GM18498 (cell line): ENCODE results near the gene REEP3.

Experiments
- ATAC-seq: cut with Tn5 transposase; IDR thresholded peaks from one replicate; pipeline ENCODE4 v1.9.1; 2021; ENCODE audit warnings: mild to moderate bottlenecking, moderate library complexity; ENCODE audit not compliant: unreplicated experiment

The REEP3 gene

DNA sequence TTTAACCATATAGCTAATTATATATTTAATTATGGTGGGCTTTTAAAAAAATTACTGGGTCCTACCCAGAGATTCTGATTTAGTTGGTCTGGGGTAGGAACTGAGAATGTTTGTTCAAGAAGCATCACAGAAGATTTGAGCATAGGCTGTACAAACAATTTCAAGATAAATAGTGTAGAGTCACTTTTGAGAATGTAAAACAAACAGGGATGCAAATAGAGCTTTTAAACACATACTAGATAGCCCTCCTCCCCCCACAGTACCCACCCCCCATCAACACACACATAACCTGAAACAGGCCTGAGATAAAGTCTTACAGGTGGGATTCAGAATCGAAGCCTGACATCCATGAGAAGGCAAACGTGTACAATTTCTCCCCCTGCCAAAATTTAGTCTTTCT is 15.6 kb upstream of the REEP3 start:
- no peak for ATAC-seq

GRCh38 chr10:63506554-63506953 is 14.6 kb upstream of the REEP3 start:
- no peak for ATAC-seq

GRCh38 chr10:63515002-63515763 is 6.0 kb upstream of the REEP3 start:
- no peak for ATAC-seq

DNA sequence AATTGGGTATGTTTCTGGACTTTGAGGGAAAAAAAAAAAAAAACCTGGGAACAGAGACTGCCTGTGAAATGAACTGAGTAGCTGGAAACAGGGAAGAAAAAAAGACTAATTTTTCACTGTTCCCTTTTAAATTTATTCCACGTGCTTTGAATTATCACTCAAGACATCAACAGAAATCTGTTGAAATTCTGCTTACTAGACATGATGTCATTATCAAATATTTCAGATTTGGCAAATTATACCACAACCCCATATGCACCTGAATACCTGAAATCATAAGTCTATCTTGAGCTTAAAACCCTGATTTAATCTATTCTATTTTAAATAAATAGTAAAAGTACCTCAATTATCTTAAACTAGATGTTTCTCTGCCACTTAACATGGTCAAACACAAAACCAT is 5.0 kb upstream of the REEP3 start:
- no peak for ATAC-seq

- ATAC-seq: no peak
These were observed 2.4 kb upstream of the REEP3 start for GRCh38 chr10:63518690-63519288.

DNA sequence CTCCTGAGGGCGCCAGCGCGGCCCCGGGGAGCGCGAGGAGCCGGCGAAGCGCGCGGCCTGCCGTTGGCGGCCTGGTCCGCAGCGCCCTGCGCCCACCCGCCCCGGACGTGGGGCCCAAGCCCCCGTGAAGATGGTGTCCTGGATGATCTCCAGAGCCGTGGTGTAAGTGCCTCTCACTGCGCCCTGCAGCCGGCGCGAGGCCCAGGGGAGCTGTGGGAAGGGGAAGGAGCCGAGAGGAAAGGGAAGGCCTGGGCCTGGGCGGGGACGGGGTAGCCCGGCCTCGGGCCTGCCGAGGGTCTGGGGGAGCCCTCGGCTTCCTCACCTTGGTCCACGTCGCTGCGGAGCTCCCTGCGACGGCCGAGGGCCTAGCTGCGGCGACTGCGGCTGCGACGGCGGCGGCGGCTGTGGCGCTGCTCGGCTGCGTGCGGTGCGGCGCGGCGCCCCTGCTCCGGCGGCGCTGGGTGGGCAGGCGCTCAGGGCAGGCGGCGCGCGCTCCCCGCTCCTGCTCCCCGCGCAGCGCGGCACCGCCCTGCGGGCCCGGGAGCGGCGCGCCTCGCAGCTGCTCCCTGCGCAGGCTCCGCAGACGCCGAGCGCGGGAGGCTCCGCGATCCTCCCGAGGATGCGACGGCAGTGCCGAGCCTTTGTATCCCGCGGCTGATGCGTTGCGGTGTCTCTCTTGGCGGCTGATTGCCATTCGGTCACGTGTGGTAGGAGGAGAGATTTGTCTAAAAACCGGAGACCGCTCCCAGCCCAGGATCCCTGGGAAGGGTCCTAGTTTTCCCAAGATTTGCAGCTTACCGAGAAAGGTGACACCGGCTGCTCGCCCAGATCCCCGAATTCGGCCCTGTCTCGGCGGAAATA is 445 bp downstream of the REEP3 start:
- peak; percentile 78 for ATAC-seq

DNA sequence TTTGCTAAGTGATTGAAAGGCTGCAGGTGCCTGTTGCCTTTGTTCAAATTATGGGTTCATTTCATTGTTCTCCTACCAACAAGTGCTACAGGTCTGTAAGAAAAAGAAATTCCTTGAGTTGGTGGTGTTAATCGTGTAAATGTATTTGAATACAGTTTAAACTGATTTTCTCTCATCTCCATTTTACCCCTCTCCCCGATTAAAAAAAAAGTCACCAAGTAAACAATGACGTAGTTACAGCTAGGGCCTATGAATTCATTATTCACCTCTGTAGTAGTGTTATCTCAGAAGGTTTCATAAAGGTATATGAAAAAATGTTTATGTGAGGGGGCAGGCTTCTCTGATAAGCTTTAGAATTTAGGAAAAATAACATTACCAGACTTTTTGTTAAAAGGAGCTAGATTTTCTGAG is 1.1 kb downstream of the REEP3 start:
- ATAC-seq: no peak

DNA sequence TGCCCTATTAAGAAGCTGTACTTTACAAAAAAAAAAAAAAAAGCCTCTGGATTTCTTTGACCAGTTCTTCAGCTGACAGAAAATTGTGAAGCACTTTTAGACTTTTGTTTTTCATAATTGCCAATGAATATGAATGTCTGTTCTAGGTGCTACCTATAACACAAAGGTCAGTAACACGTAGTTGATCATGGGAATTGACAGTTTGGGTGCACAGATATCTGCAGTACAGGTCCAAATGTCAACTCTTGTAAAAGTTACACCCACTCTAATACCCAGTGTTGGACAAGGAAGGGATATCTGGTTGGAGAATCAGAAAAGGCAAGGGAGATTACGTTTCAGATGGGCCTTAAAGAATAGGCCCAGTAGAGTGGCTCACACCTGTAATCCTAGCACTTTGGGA is 1.8 kb downstream of the REEP3 start:
- ATAC-seq: no peak

DNA sequence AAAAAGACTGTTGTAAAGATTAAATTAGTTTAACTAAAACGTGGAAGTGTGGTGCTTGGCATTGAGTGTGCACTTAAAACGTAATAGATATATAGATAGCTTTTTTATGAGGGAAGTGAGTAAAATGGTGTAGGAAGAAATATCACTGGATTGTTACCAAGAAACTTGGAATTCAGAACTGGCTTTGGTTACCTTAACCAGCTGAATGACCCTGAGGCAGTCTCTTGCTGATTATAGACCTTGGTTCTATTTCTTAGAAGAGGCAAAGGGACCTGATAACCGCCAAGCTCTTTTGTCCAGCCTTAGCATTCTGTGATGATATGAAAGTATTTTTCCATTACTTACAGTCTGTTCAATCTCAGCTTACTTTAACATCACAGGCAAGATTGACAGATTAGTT is 3.8 kb downstream of the REEP3 start:
- no peak for ATAC-seq

DNA sequence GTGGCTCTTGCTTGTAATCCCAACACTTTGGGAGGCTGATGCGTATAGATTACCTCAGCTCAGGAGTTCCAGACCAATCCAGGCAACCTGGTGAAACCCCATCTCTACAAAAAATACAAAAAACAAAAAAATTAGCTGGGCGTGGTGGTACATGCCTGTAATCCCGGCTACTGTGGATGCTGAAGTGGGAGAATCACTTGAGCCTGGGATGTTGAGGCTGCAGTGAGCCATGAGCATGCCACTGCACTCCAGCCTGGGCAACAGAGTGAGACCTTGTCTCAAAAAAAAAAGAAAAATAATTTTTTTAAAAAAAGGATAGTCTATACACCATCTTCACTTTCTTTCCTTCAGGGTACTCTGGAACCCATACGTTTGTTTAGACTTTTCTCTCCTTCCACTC is 6.2 kb downstream of the REEP3 start:
- ATAC-seq: no peak

DNA sequence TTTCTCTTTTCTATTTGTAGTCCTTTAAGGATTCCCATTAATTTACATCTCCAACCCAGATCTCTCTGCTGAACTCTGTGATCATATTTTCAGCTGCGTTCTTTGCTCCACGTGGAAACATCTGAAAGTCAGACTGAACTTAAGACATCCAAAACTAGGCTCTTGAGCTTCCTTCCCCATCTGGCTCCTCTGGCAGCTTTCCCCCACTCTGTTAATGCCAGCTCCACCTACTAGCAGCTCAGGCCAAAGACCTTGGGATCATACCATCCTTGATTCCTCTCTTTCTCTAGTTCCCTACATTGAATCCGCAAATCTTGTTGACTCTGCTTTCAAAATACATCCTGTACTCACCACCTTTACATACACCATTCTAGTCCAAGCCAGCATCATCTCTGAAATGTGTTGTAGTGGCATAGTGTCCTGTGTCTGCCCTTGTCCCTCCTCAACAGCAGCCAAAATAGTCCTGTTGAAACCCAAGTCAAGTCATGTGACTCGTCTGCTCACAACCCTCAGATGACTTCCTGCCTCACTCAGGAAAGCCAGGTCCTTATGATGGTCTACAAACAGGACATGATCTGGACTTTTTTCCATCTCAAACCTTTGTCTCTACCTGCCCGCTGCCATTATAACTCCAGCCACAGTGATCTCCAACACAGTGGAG is 7.0 kb downstream of the REEP3 start:
- ATAC-seq: no peak

GRCh38 chr10:63530409-63530808 is 9.2 kb downstream of the REEP3 start:
- no peak for ATAC-seq

DNA sequence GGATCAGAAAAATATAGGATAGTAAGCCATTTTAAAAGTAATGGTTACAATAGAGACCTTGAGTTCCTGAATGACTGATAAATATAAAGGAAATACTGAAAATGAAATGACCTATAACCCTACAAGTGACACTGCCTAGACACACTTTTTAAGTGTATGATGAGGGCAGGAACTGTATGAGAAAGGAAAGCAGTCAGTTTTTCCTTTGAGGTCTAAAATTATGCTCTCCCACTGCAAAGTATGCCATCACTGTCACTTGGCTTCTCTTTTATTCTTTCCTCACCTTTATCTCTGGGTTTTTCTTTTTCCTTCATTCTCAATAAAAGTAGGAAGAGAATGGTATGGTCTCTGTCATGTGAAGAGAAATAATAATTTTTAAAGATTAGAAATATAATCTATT is 13.5 kb downstream of the REEP3 start:
- no peak for ATAC-seq

GRCh38 chr10:63536698-63537097 is 15.5 kb downstream of the REEP3 start:
- no peak for ATAC-seq

DNA sequence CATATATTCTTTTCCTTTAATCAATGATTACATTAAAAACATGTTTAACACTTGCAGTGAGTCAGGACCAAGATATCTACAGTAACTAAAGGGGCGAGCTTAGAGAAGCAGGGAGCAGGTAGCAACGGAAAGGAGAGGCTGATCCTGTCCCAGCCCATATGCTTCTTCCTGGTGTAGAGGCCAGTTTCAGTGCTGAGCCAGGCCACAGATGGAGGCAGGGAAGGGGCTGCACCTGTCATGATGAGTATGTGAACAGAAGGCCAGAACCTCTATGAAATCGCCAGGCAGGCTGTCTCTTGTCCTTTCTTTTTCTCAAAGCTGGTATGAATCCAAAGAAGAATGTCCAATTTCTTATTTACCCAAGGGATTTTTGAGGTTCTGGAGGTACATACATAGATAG is 16.3 kb downstream of the REEP3 start:
- ATAC-seq: no peak

DNA sequence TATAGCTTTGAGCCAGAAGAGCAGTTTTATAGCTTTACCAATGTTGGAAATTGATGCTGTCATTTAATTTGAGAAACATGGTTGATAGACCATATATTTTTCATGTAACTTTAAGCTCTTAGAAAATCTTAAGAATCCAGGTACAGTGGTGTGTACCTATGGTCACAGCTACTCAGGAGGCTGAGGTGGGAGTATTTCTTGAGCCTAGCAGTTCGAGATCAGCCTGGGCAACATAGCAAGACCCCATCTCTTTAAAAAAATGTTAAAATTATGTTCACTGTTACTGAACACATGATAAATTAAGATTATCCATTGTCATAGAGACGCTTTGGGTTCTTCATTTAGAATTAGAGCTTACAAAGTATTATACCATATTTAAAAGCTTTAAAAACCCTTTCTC is 18.2 kb downstream of the REEP3 start:
- no peak for ATAC-seq

DNA sequence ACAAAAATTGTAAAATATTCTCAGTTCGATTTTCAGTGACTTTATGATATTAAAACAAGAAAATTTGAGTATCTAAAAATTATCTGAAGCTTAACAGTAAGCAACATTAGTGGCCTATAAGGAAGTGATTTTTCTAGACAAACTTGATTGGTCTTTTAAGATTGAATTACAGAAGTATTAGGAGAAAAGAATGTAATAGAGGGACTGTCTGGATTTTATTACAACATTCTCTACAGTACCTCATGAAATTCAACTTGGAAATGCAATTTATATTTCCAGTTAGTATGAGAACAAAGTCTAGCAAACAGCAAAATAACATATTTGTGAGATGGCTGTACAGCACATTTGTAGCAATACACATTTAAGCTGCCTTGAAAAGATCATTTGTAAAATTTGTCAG is 18.8 kb downstream of the REEP3 start:
- no peak for ATAC-seq

DNA sequence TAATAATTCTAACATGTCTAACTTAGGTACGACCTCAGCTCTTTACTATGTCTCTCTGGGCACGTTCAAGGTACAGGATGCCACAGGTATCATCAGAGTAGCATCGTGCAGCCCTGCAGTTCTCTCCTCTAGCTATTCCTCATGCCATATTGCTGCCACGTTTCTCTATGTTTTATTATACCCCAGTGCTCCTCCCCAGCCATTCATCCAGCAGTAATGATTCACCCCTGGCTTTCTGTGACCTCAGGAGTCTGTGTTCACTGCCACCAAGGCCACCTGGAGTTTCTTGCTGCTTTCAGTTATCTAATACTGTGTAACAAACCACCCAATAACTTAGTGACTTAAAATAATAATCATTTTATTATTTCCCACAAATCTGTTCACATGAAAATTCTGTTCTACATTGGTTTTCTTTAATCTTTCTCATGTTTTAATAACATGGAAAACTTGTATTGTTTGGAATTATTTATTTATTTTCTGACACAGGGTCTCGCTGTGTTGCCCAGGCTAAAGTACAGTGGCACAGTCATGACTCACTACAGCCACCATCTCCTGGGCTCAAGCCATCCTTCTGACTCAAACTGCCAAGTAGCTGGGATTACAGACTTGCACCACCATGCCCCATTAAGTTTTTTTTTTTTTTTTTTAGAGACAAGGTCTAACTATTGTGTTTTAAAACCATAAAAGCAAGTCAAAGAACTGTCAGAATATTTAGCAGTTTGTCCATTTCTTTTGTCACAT is 21.8 kb downstream of the REEP3 start:
- no peak for ATAC-seq

GRCh38 chr10:63543576-63543962 is 22.4 kb downstream of the REEP3 start:
- no peak for ATAC-seq

- no peak for ATAC-seq
These were observed 23.2 kb downstream of the REEP3 start for GRCh38 chr10:63544418-63544817.
